ENCODE measurements around the gene CDK3. TPM values are rescaled to one million over a fixed set of nuclear protein-coding genes. Genes with fewer than 3 reads are reported as not detected.

Gene CDK3
- total RNA-seq, 1 donor from 2014 or later = 0.41 TPM

DNA sequence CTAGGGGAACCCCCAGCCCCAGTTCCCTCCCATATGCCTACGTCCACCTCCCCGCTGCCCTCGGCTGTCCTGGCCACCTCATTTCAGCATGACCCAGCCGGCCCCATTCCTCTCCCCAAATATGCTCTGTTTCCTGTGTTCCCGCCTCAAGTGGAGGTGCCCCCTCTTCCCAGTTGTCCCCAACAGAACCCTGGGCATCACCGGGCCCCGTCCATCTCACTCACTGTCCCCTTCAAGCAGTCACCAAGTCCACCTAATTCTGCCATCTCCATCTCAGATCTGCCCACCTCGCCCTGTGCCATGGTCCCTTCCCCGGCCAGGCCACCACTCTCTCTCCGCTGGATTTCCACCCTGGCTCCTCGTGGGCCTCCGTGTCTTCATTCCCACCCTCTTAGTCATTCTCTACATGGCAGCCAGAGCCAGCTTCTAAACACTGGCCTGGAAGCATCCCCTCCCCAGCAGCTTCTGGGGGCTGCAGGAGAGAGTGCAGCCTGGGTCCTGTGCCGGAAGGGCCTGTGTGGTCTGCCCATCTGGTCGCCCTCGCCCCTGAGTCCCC lies 12.8 kb downstream of the CDK3 start:
- no peak for FAIRE-seq

DNA sequence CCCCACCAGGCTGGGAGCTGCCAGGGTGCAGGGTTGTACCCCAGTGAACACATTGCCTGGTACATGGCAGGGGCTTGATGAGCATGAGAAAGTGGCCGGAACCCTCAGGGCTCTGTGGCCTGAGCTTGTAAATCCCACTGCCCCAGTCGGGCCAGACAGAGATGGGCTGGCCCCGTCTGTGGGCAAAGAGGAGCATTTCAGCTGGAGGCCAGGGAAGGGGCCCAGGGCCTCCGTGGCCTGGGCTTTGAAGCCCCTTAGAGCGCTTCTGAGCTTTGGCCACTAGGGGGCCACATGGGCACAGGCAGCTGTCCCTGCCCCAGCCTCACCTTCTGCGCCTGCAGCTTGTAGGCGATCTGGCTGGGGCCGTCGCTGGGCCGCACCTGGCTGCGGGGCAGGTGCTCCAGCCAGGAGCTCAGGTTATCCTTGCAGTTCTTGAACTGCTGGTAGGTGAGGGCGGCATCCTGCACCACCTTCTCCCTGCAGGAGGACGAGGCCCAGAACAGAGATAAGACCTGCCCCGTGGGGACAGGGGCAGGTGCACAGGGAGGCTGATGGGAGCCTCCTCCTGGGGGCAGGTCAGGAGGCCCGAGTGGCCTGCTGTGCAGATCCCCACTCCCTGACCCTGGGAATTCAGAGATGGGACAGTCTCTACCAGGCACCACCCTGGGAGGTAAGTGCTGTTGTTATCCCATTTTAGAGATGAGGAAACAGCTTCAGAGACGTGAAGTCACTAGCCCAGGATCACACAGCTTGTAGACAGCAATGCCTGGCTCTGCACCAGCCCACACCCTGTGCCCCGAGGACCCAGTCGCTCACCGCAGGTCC lies 13.7 kb downstream of the CDK3 start:
- FAIRE-seq (no peak), DNase-seq (ENCODE audit: low spot score in 2 of 2) (peak; percentile 75 to 89)

More for the DNA sequence above, 12.8 kb downstream of the CDK3 start:
- no peak for DNase-seq (ENCODE audit: low spot score in 2 of 2)

DNA sequence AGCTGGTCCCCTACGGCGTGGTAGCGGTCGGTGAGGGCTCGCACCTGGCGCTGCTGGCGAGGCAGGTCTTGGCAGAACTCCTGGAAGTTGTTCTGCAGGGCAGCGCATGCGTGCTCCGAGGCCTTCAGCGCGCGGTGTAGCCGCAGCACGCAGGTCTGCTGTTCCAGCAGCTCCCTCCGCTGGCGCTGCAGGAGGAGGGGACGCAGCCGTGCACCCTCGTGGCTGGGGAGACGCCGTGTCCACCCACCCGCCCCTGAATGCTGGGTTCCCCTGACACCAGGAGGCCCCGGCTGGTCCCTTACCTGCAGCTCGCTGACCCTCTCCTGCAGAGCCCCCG lies 14.2 kb downstream of the CDK3 start:
- DNase-seq (ENCODE audit: low spot score in 2 of 2) (no peak), FAIRE-seq (no peak)

DNA sequence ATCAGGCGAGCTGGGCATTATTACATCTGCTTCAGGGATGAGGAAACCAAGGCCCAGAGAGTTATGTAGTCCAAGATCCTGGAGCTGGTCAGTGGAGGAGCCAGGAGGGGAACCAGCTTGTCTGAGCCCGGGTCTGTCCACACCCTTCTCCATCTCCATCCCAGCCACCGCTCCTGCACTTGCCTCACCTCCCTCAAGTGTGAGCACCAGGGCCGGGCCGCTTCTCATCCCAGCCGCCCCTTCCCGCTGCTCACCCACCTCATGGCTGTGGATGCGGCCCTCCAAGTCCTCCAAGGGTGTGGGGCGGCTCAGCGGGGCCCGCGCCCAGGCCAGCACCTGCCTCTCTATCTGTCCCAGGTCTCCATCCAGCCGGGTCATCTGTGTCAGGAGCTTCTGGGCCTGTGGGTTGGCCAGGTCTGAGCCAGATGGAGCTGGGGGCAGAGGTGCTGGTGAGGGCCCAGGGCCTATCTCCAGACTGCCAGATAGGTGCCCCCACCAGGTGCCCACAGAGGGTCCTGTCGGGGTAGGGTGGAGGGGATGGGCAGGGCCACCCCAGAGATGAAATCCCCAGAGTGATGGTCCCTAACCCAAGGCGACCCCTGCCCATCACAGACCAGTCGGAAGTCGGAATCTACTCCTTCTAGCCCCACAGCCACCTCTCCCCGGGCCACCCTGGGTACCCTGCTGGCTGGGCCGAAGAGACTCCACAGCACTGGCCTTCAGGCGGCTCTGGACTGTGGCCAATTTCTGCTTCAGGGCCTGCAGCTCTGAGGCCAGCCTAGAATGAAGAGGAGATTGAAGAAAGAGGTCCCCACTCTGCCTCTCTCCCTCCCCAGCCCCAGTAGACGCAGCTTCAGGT lies 17.1 kb downstream of the CDK3 start:
- DNase-seq (ENCODE audit: low spot score in 2 of 2) (no peak), FAIRE-seq (no peak)

DNA sequence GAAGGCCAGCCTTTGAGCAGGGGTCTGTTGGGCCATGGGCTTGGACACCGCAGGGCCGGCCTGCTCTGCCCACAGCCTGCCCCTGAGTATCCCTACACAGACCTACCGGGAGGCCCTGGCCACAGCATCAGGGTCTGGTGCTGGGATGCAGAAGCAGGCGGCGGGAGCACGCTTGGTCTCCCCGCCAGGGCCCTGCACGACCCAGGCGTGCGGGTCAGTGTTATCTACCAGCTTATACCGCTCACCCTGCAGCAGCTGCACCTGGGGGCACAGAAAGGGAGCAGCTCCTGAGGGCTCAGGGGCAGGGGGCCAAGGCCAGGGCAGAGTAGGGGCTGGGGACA lies 17.7 kb downstream of the CDK3 start:
- FAIRE-seq (no peak), DNase-seq (ENCODE audit: low spot score in 2 of 2) (no peak)

DNA sequence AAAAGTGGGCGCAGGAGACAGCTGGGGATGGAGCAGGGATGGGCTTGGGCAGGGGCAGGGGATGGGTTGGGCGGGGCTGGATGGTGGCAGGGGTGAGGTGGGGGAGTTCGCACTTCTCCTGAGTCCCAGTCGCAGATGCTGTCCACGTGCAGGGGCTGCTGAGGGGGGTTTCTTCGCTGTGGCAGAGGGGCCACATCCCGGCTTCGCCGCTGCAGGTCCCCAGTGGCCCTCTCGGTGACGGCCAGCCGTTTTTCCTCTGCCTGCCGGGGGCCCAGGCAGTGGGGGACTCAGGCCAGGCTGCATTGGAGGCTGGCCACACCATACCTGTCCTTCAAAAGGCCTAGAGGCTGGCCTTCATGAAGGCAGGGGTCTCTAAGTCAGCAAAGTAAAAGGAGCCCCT lies 18.1 kb downstream of the CDK3 start:
- FAIRE-seq = no peak
- DNase-seq (ENCODE audit: low spot score in 2 of 2) = no peak

DNA sequence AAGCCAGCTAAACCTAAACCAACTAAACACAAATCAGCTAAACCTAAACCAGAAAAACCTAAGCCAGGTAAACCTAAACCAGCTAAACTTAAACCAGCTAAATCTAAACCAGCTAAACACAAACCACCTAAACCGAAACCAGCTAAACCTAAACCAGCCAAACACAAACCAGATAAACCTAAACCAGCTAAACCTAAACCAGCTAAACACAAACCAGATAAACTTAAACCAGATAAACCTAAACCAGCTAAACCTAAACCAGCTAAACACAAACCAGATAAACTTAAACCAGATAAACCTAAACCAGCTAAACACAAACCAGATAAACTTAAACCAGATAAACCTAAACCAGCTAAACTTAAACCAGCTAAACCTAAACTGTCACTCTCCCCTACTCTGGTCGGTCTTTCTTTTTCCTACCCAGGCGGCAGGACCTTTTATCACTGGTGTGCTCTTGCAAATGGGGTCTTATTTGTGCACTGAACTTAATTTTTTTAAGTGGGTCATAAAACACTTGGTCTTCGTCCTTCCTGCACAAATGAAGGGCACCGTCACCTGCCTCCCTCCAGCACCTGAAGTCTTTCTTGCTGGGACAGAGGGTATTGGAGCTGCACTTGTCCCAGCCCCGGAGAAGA lies 19.3 kb downstream of the CDK3 start:
- FAIRE-seq (no peak), DNase-seq (ENCODE audit: low spot score in 2 of 2) (no peak)

DNA sequence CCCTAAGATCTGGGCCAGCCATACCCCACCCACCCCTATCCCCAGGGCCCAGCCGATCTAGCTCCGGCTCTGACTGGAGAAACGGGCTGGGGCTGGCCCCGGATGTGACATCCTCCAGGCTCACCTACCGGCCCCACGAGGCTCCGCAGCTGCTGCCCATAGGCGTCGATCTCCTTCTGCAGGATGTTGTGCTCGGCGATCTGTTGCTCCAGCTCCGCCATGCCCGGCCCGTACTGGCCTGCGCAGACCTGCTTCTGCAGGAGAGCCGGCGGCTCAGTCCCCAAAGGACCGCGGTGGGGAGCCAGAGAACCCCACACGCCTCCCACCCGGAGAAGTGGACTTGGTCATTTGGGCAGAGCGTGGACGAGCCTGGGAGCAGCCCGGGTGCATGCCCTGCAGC lies 21.6 kb downstream of the CDK3 start:
- FAIRE-seq (no peak), DNase-seq (ENCODE audit: low spot score in 2 of 2) (no peak)

DNA sequence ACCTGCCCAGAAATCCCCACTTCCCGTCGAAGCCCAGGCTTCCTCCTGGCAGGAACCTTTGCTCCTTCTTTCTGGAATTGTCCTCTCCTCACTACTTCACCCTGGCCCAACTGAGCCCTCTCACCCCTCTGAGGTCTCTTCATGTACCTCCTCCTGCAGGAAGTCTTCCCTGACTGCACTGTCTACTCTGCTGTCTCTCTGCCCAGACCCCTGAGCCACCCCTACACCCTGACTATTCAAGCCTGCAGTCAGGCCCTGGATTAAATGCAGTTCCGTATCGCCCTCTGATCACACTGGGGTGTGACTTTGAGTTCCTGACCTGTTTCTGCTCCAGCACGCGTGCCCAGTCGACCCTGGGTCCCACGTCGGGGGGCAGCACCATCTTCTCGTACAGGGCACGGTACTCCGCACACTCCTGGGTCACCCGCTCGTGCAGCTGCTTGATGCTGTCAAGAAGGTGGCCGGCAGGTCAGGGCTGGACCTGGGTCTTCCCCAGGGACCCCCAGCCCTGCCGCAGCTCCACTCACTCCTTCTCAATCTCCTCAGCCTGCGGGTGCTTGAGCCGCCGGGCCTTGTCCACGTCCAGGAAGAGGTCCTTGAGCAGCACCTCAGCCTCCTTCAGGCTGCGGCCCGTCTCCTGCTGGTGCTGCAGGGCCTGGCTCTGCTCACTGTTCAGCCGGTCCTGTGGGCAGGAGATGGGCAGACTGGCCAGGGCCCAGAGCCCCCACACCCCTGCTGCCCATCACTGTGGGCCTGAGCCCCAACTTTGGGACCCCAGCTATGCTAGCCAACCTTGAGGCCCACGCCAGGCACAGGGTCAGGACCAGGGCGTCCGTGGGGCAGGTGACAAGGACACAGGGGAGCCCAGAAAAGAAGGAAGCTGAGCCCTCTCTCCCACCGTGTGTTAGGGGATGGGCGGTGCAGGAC lies 22.6 kb downstream of the CDK3 start:
- DNase-seq (ENCODE audit: low spot score in 2 of 2) = no peak
- FAIRE-seq = no peak

DNA sequence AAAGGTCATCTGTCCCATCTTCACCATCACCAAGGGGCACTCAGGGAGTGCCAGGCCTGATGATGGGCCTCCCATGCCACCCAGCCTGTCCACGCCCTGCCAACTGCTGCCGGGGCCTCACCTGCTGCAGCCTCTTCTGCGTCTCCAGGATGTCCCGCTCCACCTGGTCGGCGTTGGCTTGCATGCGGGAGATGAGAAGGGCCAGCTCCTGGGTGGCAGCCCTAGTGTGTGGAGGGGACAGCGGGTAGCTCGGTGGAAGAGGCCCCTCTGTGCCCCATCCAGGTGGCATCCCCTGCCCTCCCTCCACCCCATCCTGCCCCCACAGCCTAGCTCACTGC lies 23.2 kb downstream of the CDK3 start:
- DNase-seq (ENCODE audit: low spot score in 2 of 2) = no peak
- FAIRE-seq = no peak

DNA sequence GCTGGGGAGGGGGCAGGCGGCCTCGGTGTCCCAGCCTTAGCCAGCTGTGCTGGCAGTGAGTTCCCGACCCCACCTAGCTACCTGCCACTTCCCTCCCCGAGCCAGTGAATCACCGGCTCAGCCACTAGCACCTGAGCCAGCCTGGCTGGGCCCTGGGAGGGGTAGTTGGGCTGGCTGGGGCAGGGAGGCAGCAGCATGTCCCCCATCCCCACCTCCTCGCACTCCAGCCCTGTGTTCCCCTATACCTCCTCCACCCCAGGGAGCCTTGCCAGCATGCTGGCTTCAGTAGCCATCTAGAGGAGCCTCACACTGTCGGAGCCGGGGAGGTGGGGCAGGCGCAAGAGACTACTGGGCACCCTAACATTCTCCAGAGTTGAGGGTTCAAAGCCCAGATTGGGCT lies 23.7 kb downstream of the CDK3 start:
- DNase-seq (ENCODE audit: low spot score in 2 of 2) = no peak
- no peak for FAIRE-seq

DNA sequence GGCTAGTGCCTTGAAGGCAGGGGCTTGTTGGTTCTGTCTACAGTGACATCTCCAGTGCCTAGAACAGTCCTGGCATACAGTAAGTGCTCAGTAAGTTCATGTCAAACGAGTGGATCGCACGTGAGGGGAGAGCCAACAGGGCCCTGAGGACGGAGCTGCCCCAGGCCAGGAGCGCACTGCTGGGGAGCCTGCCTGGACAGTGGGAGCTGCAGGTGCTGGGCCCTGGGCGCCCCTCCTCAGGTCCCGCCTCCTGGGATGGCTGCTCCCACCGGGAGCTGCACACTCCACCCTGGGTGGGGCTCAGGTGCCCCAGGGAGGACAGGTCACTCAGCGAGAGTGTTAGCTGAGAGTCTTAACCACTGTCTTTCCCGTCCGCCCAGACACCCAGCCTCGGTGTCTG lies 24.6 kb downstream of the CDK3 start:
- no peak for FAIRE-seq
- no peak for DNase-seq (ENCODE audit: low spot score in 2 of 2)

DNA sequence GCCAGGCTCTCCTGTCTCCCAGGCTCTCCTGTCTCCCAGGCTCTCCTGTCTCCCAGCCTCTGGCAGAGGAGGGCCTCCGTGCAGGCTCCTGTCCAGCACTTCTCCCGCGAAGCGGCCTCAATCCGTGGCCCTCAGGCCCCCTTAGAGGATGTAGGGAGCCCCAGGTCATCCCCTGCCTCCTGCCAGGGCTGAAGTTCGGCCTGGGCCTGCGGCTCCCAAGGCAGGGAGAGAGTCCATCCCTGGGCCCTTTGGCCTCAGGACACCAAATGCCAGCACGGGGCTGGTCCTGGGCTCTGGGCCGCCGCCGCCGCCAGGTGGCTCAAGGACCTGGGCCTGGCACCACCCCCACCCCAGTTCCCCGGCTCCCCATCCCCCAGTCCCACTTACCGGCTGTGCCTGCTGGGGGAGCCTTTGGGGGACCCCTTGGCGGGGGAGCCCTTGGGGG lies 26.1 kb downstream of the CDK3 start:
- DNase-seq (ENCODE audit: low spot score in 2 of 2) = no peak
- FAIRE-seq = no peak

DNA sequence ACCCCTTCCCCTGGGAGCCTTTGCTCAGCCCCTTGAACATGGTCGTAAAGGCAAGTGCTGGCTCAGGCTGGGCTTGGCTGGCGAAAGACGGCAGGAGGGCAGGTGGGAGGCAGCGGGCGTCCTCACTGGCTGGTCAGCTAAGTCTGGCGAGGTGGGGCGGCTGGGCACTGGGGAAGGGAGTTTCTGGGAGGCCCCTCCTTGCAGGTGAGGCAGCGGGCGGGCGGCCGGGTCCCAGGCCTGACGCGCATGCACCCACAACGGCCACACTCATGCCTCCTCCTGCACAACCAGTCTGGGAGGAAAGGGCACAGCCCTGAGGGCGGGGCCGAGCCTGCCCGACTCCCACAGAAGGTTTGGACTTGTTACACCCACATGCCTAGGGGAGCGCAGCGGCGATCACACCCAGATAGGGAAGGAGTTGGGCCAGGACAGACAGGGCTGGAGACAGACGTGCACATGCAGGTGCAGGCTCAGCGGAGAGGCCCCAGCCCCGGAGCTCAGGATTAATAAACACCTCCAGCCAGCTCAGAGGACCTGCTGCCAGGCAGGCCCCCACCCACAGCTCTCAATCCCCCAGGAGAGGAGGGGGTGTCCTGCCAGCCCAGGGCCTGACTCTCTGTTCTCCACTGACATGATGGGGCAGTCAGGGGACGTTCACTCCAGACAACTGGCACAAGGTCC lies 26.6 kb downstream of the CDK3 start, which contains the start of gene EVPL:
Gene EVPL (minus strand): TSS at position 148 of the 681 bp plus-strand sequence. CDS start 108 bp downstream, at position 40.
- FAIRE-seq = no peak
- DNase-seq (ENCODE audit: low spot score in 2 of 2) = no peak

DNA sequence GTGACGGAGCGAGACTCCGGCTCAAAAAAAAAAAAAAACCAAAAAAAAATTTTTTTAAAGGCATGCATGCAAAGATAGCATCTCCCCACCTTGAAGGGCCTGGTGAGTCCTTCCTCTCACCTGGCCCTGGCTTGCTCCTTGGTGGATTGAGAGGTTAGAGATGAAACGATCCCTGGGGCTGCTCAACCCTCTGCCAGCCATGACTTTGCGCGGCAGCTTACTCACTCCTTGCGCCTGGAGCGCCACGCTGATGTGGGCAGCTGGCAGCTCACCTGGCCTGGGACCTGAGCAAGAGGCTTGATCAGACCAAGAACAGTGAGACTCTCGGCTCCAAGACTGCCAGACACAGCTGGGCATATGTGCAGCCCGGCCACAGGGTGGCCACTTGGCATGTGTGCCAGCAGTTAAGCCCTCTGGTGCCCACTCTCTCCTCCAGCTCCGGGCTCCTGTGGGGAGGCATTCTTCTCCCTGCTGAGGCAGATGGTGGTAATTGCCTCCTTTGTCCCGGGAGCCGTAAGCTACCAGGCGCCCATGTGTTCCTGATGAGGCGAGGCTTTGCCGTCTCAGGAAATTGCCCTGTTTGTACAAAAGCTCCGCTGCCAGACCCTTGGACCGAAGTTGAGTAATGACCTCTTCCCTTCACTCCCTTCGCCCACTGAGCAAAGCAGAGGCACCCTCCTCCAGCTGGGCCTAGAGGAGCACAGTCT lies 31.6 kb downstream of the CDK3 start:
- no peak for DNase-seq (ENCODE audit: low spot score in 2 of 2)
- FAIRE-seq = no peak

DNA sequence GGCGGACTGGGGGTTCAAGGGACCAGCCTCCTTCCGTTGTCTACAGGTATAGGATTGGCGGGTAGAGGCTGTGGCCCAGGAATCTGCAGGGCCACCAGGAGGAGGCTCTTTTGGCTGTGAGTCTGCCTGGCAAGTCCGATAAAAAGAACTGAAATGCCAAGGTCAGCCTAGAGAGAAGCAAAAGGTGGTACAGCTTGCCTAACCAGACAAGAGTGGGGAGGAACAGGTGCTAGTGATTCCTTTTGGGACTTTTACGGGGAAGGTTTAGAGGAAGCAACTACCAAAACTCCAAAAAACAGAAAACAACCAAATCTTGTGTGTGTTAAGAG lies 32.1 kb downstream of the CDK3 start:
- no peak for FAIRE-seq
- no peak for DNase-seq (ENCODE audit: low spot score in 2 of 2)

DNA sequence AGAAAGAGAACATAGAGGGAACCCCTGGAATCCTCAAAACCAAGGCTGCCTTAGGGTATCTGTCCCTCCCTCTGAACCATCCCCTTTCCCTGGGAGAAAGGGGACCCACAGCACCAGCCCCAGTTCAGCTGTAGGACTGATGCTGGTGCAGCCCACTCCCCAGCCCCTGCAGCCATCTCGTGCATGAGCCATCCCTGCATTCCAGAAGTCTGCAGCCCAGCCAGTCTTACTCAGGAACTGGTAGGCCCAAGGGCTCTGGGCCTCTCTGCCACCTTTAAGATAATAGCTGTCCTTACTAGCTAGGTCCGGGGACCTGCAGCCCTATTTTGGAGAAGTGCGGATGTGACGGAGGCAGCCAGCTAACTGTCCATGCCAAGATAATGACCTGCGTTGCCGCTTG lies 32.5 kb downstream of the CDK3 start:
- no peak for FAIRE-seq
- no peak for DNase-seq (ENCODE audit: low spot score in 2 of 2)

DNA sequence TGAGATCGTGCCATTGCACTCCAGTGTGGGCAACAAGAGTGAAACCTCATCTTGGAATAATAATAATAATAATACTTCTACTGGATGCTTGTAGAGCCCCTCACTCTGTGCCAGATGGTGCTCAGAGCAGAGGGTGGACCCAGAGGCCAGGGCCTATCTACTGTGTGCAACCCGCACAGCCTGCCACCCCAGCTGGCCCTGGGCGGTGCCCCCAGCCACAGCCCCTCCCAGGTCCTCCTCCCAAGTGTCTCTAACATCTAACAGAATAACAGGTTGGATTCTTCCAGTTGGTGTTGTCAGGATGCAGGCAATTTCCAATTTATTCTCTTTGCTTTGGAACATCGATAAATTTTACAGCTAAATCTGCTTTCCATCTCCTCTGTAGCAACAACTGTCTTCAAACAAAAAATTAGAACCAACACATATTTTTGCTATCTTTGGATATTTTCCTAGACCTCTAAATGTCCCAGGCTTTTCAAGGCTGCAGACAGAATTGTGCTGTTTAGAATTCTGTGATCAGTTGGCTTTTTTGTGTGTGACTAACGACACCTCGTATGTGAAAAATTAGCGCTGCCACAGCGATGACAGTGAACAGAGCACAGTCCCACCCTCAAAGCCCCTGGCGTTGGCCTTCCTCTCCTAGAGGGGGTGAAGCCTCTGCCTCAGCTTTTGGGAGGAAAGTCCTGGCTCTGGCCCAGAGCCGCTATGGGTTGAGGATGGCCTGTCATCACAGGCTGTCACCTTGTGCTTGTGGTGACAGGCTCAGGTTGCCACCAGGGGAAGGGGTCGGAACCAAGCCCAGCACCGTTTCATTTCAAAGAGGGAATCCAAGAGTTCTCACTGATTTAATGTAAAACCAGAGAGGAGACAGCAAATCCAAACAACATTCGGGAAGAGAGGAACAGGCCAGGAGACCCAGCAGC lies 34.0 kb downstream of the CDK3 start:
- FAIRE-seq (no peak), DNase-seq (ENCODE audit: low spot score in 2 of 2) (no peak)
